Measurements from ENCODE around the gene CPEB4. TPM values are rescaled to one million over a fixed set of nuclear protein-coding genes. Genes with fewer than 3 reads are reported as not detected.

CPEB4 gene
- total RNA-seq, 2 donors from 2014 or later, result 9.4 to 11.3 TPM

- Histone ChIP-seq H3K36me3 (ENCODE audit: control insufficient read depth, insufficient read depth, low read length) (peaks cover 3% of the 10 kb centered on the region), H3K4me3 (ENCODE audit: low read length) (no peak overlapping the region), H3K9ac (ENCODE audit: extremely low read depth, low read length, poor library complexity, severe bottlenecking) (no peak overlapping the region), H3K27ac (ENCODE audit: low read depth, low read length) (peak overlapping the region; percentile 57), H3K4me1 (ENCODE audit: control insufficient read depth, insufficient read depth, low read length) (no peaks in the 10 kb centered on the region), H3K9me3 (ENCODE audit: control insufficient read depth, low read length) (no peaks in the 10 kb centered on the region), H3K27me3 (ENCODE audit: control insufficient read depth, insufficient read depth, low read length, poor library complexity, severe bottlenecking) (no peaks in the 10 kb centered on the region)
- DNase-seq, result peak; percentile 87
- TF ChIP-seq CTCF (conservative IDR thresholded peaks at IDR 0.05), result no peak
- WGBS, 2 experiments (ENCODE audit: insufficient coverage in 1 of 2, insufficient read length in 1 of 2), result 82 to 94% methylated on average over 9 to 18 of the region's 19 CpGs
- peak overlapping the region; percentile 43 for H3K4me3 Mint-ChIP-seq
- peaks cover 28% of the 10 kb centered on the region for H3K4me1 Mint-ChIP-seq
- peak overlapping the region; percentile 85 for H3K27ac Mint-ChIP-seq
- H3K36me3 Mint-ChIP-seq (ENCODE audit: low read depth), result no peaks in the 10 kb centered on the region
- H3K27me3 Mint-ChIP-seq (ENCODE audit: insufficient read depth), result no peaks in the 10 kb centered on the region
- no peaks in the 10 kb centered on the region for H3K9me3 Mint-ChIP-seq
Observed at GRCh38 chr5:173963867-173964441, 75.8 kb downstream of the CPEB4 start.

- WGBS, 2 experiments (ENCODE audit: insufficient coverage in 1 of 2, insufficient read length in 1 of 2), result 100% methylated on average over 1 of the region's 1 CpG
- TF ChIP-seq CTCF (conservative IDR thresholded peaks at IDR 0.05), result no peak
- no peak for DNase-seq
- H3K4me1 ChIP-seq (ENCODE audit: control insufficient read depth, insufficient read depth, low read length), result peaks cover 5% of the 10 kb centered on the region
- H3K9me3 Mint-ChIP-seq, result no peaks in the 10 kb centered on the region
- H3K27me3 ChIP-seq (ENCODE audit: control insufficient read depth, insufficient read depth, low read length, poor library complexity, severe bottlenecking), result no peaks in the 10 kb centered on the region
- H3K4me3 ChIP-seq (ENCODE audit: low read length), result no peak overlapping the region
- H3K36me3 Mint-ChIP-seq (ENCODE audit: low read depth), result no peaks in the 10 kb centered on the region
- H3K9me3 ChIP-seq (ENCODE audit: control insufficient read depth, low read length), result no peaks in the 10 kb centered on the region
- H3K27ac Mint-ChIP-seq, result no peak overlapping the region
- peak overlapping the region; percentile 43 for H3K4me3 Mint-ChIP-seq
- H3K9ac ChIP-seq (ENCODE audit: extremely low read depth, low read length, poor library complexity, severe bottlenecking), result no peak overlapping the region
- H3K27me3 Mint-ChIP-seq (ENCODE audit: insufficient read depth), result no peaks in the 10 kb centered on the region
- H3K36me3 ChIP-seq (ENCODE audit: control insufficient read depth, insufficient read depth, low read length), result no peaks in the 10 kb centered on the region
- H3K4me1 Mint-ChIP-seq, result peaks cover 32% of the 10 kb centered on the region
- no peak overlapping the region for H3K27ac ChIP-seq (ENCODE audit: low read depth, low read length)
Observed at GRCh38 chr5:173964506-173964905, 76.4 kb downstream of the CPEB4 start.

GRCh38 chr5:173967241-173967640 lies 79.1 kb downstream of the CPEB4 start:
- Histone ChIP-seq H3K9ac (ENCODE audit: extremely low read depth, low read length, poor library complexity, severe bottlenecking) (no peak overlapping the region), H3K9me3 (ENCODE audit: control insufficient read depth, low read length) (no peaks in the 10 kb centered on the region), H3K36me3 (ENCODE audit: control insufficient read depth, insufficient read depth, low read length) (no peaks in the 10 kb centered on the region), H3K4me1 (ENCODE audit: control insufficient read depth, insufficient read depth, low read length) (peaks cover 12% of the 10 kb centered on the region), H3K4me3 (ENCODE audit: low read length) (no peak overlapping the region), H3K27me3 (ENCODE audit: control insufficient read depth, insufficient read depth, low read length, poor library complexity, severe bottlenecking) (no peaks in the 10 kb centered on the region), H3K27ac (ENCODE audit: low read depth, low read length) (no peak overlapping the region)
- Mint-ChIP-seq H3K27ac (no peak overlapping the region), H3K36me3 (ENCODE audit: low read depth) (no peaks in the 10 kb centered on the region), H3K4me3 (no peak overlapping the region), H3K27me3 (ENCODE audit: insufficient read depth) (no peaks in the 10 kb centered on the region), H3K4me1 (peaks cover 50% of the 10 kb centered on the region), H3K9me3 (no peaks in the 10 kb centered on the region)
- WGBS, 2 experiments (ENCODE audit: insufficient coverage in 1 of 2, insufficient read length in 1 of 2), result 80 to 93% methylated on average over 1 to 4 of the region's 4 CpGs
- TF ChIP-seq CTCF (conservative IDR thresholded peaks at IDR 0.05), result no peak
- DNase-seq, result no peak

All from endodermal cell (in vitro differentiated cells).